ENCODE results near the gene LOXL3.
A peak's percentile ranks its signal among the peaks of the same experiment; 100 is the strongest.

Gene LOXL3

DNA sequence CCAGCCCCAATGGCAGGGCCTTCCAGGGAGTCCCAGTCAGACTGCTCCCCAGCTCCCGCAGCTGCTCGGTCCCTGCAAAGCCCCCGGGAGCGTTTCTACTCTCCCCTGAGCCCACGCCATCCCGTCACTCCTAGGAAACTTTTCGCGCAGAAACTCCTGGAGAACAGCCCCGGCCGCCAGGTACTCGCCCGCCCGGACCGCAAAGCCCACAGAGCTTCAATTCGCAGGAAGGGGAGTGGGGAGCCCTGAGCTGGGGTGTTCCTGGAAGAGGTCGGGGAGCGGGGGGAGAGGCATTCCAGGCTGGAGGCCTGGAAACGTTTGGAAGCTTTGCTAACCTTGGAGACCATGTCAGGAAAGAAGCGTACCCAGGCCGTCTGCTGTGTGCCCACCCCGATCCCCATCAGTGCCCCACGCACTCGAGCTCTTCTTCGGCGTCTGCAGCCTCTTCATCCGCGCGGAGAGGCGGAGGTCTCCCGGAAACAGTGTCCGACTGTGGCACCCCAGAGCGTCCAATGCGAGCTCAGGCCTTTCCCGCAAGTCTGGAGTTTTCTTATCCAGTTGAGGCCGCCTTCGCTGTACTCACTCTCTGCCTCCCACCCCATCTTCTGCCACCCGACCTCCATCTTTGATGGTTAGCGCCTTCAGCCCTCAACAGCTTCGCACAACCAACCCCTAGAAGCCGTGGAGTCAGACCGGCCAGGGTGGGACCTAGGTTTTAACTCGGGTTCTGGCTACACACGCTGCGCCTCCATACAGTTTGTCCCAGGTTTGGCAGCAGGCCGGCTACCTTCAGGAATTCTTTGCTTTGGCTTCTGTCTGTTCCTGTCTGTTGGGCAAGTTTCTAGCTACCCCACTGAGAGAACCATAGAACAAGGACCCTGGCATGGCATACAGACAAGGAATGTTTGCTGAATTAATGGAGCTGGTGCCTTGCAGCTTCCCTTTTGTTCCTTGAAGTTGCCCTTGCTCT is 50.0 kb downstream of the LOXL3 start:
- peaks cover 35% of the 10 kb centered on the region for H3K36me3 Mint-ChIP-seq (ENCODE audit: low read depth)
- peaks cover 72% of the 10 kb centered on the region for H3K27me3 Mint-ChIP-seq
- H3K4me1 Mint-ChIP-seq (ENCODE audit: low read depth): peaks cover 69% of the 10 kb centered on the region
- no peaks in the 10 kb centered on the region for H3K9me3 Mint-ChIP-seq
- H3K27ac Mint-ChIP-seq: no peak overlapping the region
- peak overlapping the region; percentile 71 for H3K4me3 Mint-ChIP-seq
- no peak for DNase-seq

DNA sequence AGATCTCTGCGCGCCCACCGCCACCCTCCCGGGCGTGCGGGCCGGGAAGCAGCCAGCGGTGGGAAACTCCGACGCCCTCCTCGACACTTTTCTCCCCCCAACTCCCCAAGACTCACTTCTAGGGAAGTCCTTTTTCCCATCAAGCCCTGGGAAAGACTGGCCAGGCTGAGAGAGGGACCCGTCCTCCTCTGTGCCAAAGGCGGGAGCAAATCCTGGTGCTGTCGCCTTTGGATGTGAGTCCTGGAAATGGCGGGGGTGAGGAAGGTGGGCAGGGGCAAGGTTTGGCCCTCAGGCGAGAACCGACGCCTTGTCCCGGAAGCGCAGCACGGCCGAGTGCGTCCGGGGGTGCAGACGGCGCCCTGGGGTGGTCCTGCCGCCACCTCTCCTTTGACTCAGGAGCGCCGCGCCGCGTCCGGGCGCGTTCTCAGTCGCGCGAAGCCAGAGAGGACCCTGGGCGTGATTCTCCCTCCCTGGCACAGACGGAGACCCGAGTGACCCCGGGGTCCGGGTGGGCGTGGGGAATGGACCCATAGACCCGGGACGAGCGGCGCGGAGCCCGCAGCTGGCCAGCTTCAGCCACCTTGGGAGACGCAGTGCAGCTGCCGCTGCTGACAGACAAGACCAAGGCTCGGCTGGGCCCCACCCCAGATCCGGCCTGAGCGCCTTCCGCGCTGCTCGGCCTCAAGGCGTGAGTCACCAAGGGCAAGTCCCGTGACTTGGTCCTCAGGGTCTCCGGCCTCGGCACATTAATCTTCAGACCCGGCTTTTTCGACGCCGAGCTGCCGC is 50.8 kb downstream of the LOXL3 start:
- peaks cover 80% of the 10 kb centered on the region for H3K27me3 Mint-ChIP-seq
- peak; percentile 70 for DNase-seq
- peaks cover 69% of the 10 kb centered on the region for H3K4me1 Mint-ChIP-seq (ENCODE audit: low read depth)
- peak overlapping the region; percentile 71 for H3K4me3 Mint-ChIP-seq
- peaks cover 35% of the 10 kb centered on the region for H3K36me3 Mint-ChIP-seq (ENCODE audit: low read depth)
- no peak overlapping the region for H3K27ac Mint-ChIP-seq
- H3K9me3 Mint-ChIP-seq: no peaks in the 10 kb centered on the region

DNA sequence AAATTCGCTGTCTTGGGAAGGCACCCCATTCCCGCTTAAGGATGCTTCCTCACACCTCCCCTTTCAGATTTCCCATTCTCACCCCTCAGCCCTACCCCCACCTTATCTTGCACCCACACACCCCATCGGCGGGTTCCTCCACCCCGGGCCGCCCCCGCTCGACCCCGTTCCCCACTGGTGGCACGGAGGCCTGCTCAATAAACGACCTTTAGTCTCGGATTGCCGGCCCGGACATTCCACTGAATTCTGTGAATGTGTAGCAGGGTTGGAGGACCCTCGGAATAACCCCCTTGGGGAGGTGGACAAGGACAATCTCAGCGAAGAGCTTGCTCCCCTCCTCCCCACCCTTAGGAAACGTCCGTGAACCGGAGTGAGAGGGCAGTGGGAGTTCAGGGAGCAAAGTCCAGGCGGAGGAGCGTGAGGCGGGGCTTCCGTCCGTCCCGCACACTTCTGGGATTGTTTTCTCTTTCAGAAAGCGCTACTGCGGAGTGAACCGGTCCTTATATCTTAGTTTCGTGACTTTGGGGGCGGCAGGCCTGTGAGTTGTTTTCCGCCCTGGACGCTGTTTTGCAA is 51.5 kb downstream of the LOXL3 start:
- H3K27ac Mint-ChIP-seq: peak overlapping the region; percentile 26
- peaks cover 30% of the 10 kb centered on the region for H3K36me3 Mint-ChIP-seq (ENCODE audit: low read depth)
- peak overlapping the region; percentile 71 for H3K4me3 Mint-ChIP-seq
- peaks cover 71% of the 10 kb centered on the region for H3K4me1 Mint-ChIP-seq (ENCODE audit: low read depth)
- peaks cover 87% of the 10 kb centered on the region for H3K27me3 Mint-ChIP-seq
- H3K9me3 Mint-ChIP-seq: no peaks in the 10 kb centered on the region
- no peak for DNase-seq

DNA sequence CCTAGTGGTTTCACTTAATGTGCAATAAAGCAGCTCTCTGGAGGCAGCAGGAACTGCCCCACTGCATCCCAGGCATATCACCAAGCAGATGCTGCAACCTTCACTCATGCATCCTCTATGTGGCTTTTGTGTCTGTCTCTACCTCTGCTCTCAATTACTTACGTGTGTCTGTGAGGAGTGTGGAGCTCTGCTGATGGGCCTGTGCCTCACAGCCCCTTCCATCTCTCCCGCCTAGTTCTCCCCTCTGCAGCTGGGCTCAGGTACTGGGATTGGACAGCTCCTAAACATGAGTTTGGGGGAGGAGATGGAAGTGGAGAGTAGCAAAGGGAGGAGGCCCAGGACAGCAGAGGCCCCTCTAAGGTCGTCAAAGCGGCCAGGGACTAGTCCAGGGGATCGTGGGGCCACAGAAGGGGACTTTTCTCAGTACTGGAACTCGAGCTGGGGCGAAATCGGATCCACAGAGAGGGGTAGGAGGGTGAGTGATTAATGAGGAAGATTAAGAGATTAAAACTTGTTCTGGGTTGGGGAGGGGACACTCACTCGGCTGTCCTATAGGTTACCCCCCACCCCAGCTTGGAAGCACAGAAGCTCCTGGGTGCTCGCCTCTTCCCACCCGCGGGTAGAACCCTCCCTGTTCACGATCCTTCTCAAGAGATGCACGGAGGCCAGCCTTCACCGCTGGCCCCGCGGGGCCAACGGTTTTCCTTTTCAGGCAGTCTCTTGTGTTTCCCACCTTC is 52.2 kb downstream of the LOXL3 start:
- H3K27me3 Mint-ChIP-seq: peaks cover 84% of the 10 kb centered on the region
- DNase-seq: no peak
- H3K4me1 Mint-ChIP-seq (ENCODE audit: low read depth): peaks cover 65% of the 10 kb centered on the region
- no peaks in the 10 kb centered on the region for H3K9me3 Mint-ChIP-seq
- peaks cover 23% of the 10 kb centered on the region for H3K36me3 Mint-ChIP-seq (ENCODE audit: low read depth)
- H3K27ac Mint-ChIP-seq: peak overlapping the region; percentile 26
- H3K4me3 Mint-ChIP-seq: peak overlapping the region; percentile 71

DNA sequence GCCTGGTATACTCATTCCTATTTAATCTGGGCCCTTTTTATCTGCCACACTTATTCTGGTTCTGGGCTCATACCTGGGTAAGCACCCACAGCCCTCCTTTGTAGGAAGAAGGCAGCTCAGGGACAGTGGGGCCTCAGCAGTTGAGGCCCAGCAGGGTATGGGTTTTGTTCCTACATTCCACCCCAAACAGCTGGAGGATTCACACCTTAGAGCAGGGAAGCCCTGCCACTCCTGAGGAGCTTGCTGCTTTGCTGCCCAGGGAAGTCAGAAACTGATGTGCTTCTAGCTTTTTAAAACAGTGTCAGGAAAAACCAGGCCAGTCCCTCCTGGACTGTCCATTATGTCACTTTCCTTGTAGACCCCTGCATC is 53.2 kb downstream of the LOXL3 start:
- H3K4me1 Mint-ChIP-seq (ENCODE audit: low read depth): peaks cover 58% of the 10 kb centered on the region
- peaks cover 15% of the 10 kb centered on the region for H3K36me3 Mint-ChIP-seq (ENCODE audit: low read depth)
- no peaks in the 10 kb centered on the region for H3K9me3 Mint-ChIP-seq
- no peak overlapping the region for H3K27ac Mint-ChIP-seq
- DNase-seq: no peak
- peaks cover 81% of the 10 kb centered on the region for H3K27me3 Mint-ChIP-seq
- no peak overlapping the region for H3K4me3 Mint-ChIP-seq

GRCh38 chr2:74499940-74500577 is 53.7 kb downstream of the LOXL3 start:
- no peak for DNase-seq
- Mint-ChIP-seq H3K9me3 (no peaks in the 10 kb centered on the region), H3K27ac (no peak overlapping the region), H3K4me3 (peak overlapping the region; percentile 30), H3K27me3 (peaks cover 76% of the 10 kb centered on the region), H3K4me1 (ENCODE audit: low read depth) (peaks cover 53% of the 10 kb centered on the region), H3K36me3 (ENCODE audit: low read depth) (peaks cover 11% of the 10 kb centered on the region)

- H3K4me3 Mint-ChIP-seq: peak within 1 kb of the TSS; percentile 73
- H3K9me3 Mint-ChIP-seq: no peaks in the 10 kb centered on the region
- peaks cover 49% of the 10 kb centered on the region for H3K4me1 Mint-ChIP-seq (ENCODE audit: low read depth)
- H3K36me3 Mint-ChIP-seq (ENCODE audit: low read depth): peaks cover 7% of the 10 kb centered on the region
- peaks cover 69% of the 10 kb centered on the region for H3K27me3 Mint-ChIP-seq
- DNase-seq: no peak
- H3K27ac Mint-ChIP-seq: peak within 1 kb of the TSS; percentile 4
Observed at GRCh38 chr2:74499267-74499939, 54.3 kb downstream of the LOXL3 start, which contains the start of gene LBX2. TSS of gene LBX2 (minus strand) at chr2:74499603. CDS start at chr2:74499537, 66 bp downstream.

- H3K36me3 Mint-ChIP-seq (ENCODE audit: low read depth): peaks cover 11% of the 10 kb centered on the region
- H3K9me3 Mint-ChIP-seq: no peaks in the 10 kb centered on the region
- peaks cover 62% of the 10 kb centered on the region for H3K27me3 Mint-ChIP-seq
- peak; percentile 60 for DNase-seq
- peaks cover 41% of the 10 kb centered on the region for H3K4me1 Mint-ChIP-seq (ENCODE audit: low read depth)
- H3K4me3 Mint-ChIP-seq: peak overlapping the region; percentile 73
- peak overlapping the region; percentile 4 for H3K27ac Mint-ChIP-seq
Observed at GRCh38 chr2:74498500-74499266, 55.1 kb downstream of the LOXL3 start.

DNA sequence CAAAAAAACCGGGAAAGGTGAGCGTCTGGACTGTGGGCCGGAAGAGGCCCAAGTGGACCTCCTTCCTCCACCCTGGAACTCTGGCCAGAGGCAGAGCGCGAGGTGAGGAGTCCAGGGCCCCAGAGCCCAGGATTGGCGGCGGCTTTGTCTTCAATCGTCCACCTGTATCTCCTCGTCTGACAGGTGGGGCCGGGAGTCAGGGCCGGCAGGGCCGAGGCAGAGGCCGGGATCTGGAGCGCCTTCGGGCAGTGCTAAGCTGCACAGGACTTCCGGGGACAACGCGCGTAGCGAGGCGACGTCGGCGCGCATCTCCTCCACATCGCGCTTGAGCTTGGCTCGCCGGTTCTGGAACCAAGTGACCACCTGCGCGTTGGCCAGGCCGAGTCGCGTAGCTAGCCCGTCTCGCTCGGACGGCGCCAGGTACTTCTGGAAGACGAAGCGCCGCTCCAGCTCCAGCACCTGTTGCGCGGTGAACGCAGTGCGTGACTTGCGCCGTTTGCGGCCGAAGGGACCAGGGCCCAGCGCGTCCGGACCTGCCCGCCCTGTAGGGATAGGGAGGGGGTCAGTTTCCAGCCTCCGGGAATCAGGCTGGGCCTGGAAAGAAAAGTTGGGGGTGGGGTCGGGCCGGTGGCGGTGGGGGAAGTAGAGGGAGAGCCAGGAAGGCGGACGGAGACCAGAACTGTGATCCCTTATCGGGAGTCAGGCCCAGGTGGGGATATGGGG is 55.8 kb downstream of the LOXL3 start:
- H3K9me3 Mint-ChIP-seq: no peaks in the 10 kb centered on the region
- peaks cover 55% of the 10 kb centered on the region for H3K27me3 Mint-ChIP-seq
- H3K36me3 Mint-ChIP-seq (ENCODE audit: low read depth): peaks cover 17% of the 10 kb centered on the region
- peak; percentile 61 for DNase-seq
- no peak overlapping the region for H3K27ac Mint-ChIP-seq
- H3K4me1 Mint-ChIP-seq (ENCODE audit: low read depth): peaks cover 34% of the 10 kb centered on the region
- peak overlapping the region; percentile 73 for H3K4me3 Mint-ChIP-seq

GRCh38 chr2:74496997-74497776 is 56.6 kb downstream of the LOXL3 start:
- H3K36me3 Mint-ChIP-seq (ENCODE audit: low read depth): peaks cover 24% of the 10 kb centered on the region
- DNase-seq: no peak
- peak overlapping the region; percentile 73 for H3K4me3 Mint-ChIP-seq
- peaks cover 47% of the 10 kb centered on the region for H3K27me3 Mint-ChIP-seq
- H3K4me1 Mint-ChIP-seq (ENCODE audit: low read depth): peaks cover 26% of the 10 kb centered on the region
- H3K27ac Mint-ChIP-seq: no peak overlapping the region
- no peaks in the 10 kb centered on the region for H3K9me3 Mint-ChIP-seq

- Mint-ChIP-seq H3K9me3 (no peaks in the 10 kb centered on the region), H3K27me3 (peaks cover 30% of the 10 kb centered on the region), H3K36me3 (ENCODE audit: low read depth) (peaks cover 42% of the 10 kb centered on the region), H3K27ac (no peak overlapping the region), H3K4me1 (ENCODE audit: low read depth) (peaks cover 24% of the 10 kb centered on the region), H3K4me3 (no peak overlapping the region)
- no peak for DNase-seq
Observed at GRCh38 chr2:74495440-74495839, 58.3 kb downstream of the LOXL3 start.

GRCh38 chr2:74493546-74493945 is 60.2 kb downstream of the LOXL3 start:
- H3K36me3 Mint-ChIP-seq (ENCODE audit: low read depth): peaks cover 56% of the 10 kb centered on the region
- H3K4me1 Mint-ChIP-seq (ENCODE audit: low read depth): peaks cover 12% of the 10 kb centered on the region
- H3K27me3 Mint-ChIP-seq: peaks cover 13% of the 10 kb centered on the region
- H3K27ac Mint-ChIP-seq: no peak overlapping the region
- H3K4me3 Mint-ChIP-seq: no peak overlapping the region
- H3K9me3 Mint-ChIP-seq: no peaks in the 10 kb centered on the region
- no peak for DNase-seq
